ENCODE measurements around the gene NAPSA.
"Not testable (repeated sequence)": the region's sequence is repeated elsewhere in the genome, so short reads cannot be mapped to it uniquely, and the experiment has no call there.

The NAPSA gene

GRCh38 chr19:50334741-50335421 lies 30.6 kb downstream of the NAPSA start:
- Histone ChIP-seq H3K4me3 (ENCODE audit: extremely low read depth, insufficient read depth, low read length, poor library complexity, severe bottlenecking) (no peak overlapping the region), H3K27ac (ENCODE audit: low read depth, low read length, severe bottlenecking) (no peak overlapping the region), H3K36me3 (ENCODE audit: control insufficient read depth, insufficient read depth, low read length) (no peaks in the 10 kb centered on the region), H3K9me3 (ENCODE audit: control insufficient read depth, low read length) (peaks cover 9% of the 10 kb centered on the region), H3K4me1 (ENCODE audit: control insufficient read depth, insufficient read depth, low read length, poor library complexity, severe bottlenecking) (no peaks in the 10 kb centered on the region)
- 87 to 88% methylated on average over 6 to 8 of the region's 12 CpGs for WGBS, 2 experiments (ENCODE audit: insufficient coverage in 2 of 2)

- 33 to 45% methylated on average over 37 to 51 of the region's 54 CpGs for WGBS, 2 experiments (ENCODE audit: insufficient coverage in 2 of 2)
- Histone ChIP-seq H3K27ac (ENCODE audit: low read depth, low read length, severe bottlenecking) (peak overlapping the region; percentile 96), H3K9me3 (ENCODE audit: control insufficient read depth, low read length) (peaks cover 12% of the 10 kb centered on the region), H3K36me3 (ENCODE audit: control insufficient read depth, insufficient read depth, low read length) (no peaks in the 10 kb centered on the region), H3K4me3 (ENCODE audit: extremely low read depth, insufficient read depth, low read length, poor library complexity, severe bottlenecking) (peak overlapping the region; percentile 47), H3K4me1 (ENCODE audit: control insufficient read depth, insufficient read depth, low read length, poor library complexity, severe bottlenecking) (no peaks in the 10 kb centered on the region)
These were observed 31.5 kb downstream of the NAPSA start for GRCh38 chr19:50333737-50334617.

- H3K36me3 ChIP-seq (ENCODE audit: control insufficient read depth, insufficient read depth, low read length): no peaks in the 10 kb centered on the region
- H3K9me3 ChIP-seq (ENCODE audit: control insufficient read depth, low read length): peaks cover 12% of the 10 kb centered on the region
- H3K27ac ChIP-seq (ENCODE audit: low read depth, low read length, severe bottlenecking): peak overlapping the region; percentile 96
- WGBS, 2 experiments (ENCODE audit: insufficient coverage in 2 of 2): 20 to 32% methylated on average over 24 to 28 of the region's 34 CpGs
- H3K4me1 ChIP-seq (ENCODE audit: control insufficient read depth, insufficient read depth, low read length, poor library complexity, severe bottlenecking): no peaks in the 10 kb centered on the region
- H3K4me3 ChIP-seq (ENCODE audit: extremely low read depth, insufficient read depth, low read length, poor library complexity, severe bottlenecking): peak overlapping the region; percentile 47
These were observed 32.2 kb downstream of the NAPSA start for GRCh38 chr19:50333235-50333736.

GRCh38 chr19:50332244-50333038 lies 33.0 kb downstream of the NAPSA start:
- H3K4me1 ChIP-seq (ENCODE audit: control insufficient read depth, insufficient read depth, low read length, poor library complexity, severe bottlenecking): no peaks in the 10 kb centered on the region
- peaks cover 12% of the 10 kb centered on the region for H3K9me3 ChIP-seq (ENCODE audit: control insufficient read depth, low read length)
- peak overlapping the region; percentile 47 for H3K4me3 ChIP-seq (ENCODE audit: extremely low read depth, insufficient read depth, low read length, poor library complexity, severe bottlenecking)
- WGBS, 2 experiments (ENCODE audit: insufficient coverage in 2 of 2): 33 to 41% methylated on average over 10 to 14 of the region's 20 CpGs
- H3K36me3 ChIP-seq (ENCODE audit: control insufficient read depth, insufficient read depth, low read length): no peaks in the 10 kb centered on the region
- peak overlapping the region; percentile 96 for H3K27ac ChIP-seq (ENCODE audit: low read depth, low read length, severe bottlenecking)

- Histone ChIP-seq H3K9me3 (ENCODE audit: control insufficient read depth, low read length) (peaks cover 12% of the 10 kb centered on the region), H3K27ac (ENCODE audit: low read depth, low read length, severe bottlenecking) (peak overlapping the region; percentile 96), H3K36me3 (ENCODE audit: control insufficient read depth, insufficient read depth, low read length) (no peaks in the 10 kb centered on the region), H3K4me1 (ENCODE audit: control insufficient read depth, insufficient read depth, low read length, poor library complexity, severe bottlenecking) (no peaks in the 10 kb centered on the region), H3K4me3 (ENCODE audit: extremely low read depth, insufficient read depth, low read length, poor library complexity, severe bottlenecking) (peak overlapping the region; percentile 47)
- WGBS, 2 experiments (ENCODE audit: insufficient coverage in 2 of 2): no CpG with 5 or more reads among the region's 2 CpGs
These were observed 33.5 kb downstream of the NAPSA start for GRCh38 chr19:50331994-50332243.

- H3K4me3 ChIP-seq (ENCODE audit: extremely low read depth, insufficient read depth, low read length, poor library complexity, severe bottlenecking): peak overlapping the region; percentile 47
- peak overlapping the region; percentile 96 for H3K27ac ChIP-seq (ENCODE audit: low read depth, low read length, severe bottlenecking)
- H3K9me3 ChIP-seq (ENCODE audit: control insufficient read depth, low read length): peaks cover 12% of the 10 kb centered on the region
- WGBS, 2 experiments (ENCODE audit: insufficient coverage in 2 of 2): 29 to 32% methylated on average over 7 to 8 of the region's 10 CpGs
- peaks cover under 1% of the 10 kb centered on the region for H3K4me1 ChIP-seq (ENCODE audit: control insufficient read depth, insufficient read depth, low read length, poor library complexity, severe bottlenecking)
- H3K36me3 ChIP-seq (ENCODE audit: control insufficient read depth, insufficient read depth, low read length): no peaks in the 10 kb centered on the region
These were observed 34.0 kb downstream of the NAPSA start for GRCh38 chr19:50331221-50331993.

- Histone ChIP-seq H3K27ac (ENCODE audit: low read depth, low read length, severe bottlenecking) (peak overlapping the region; percentile 72), H3K4me3 (ENCODE audit: extremely low read depth, insufficient read depth, low read length, poor library complexity, severe bottlenecking) (peak overlapping the region; percentile 40)
- WGBS, 2 experiments (ENCODE audit: insufficient coverage in 2 of 2): 19 to 22% methylated on average over 33 to 46 of the region's 48 CpGs
These were observed 34.9 kb downstream of the NAPSA start for GRCh38 chr19:50330365-50331078.

GRCh38 chr19:50329926-50330294 lies 35.5 kb downstream of the NAPSA start:
- peak overlapping the region; percentile 71 for H3K27ac ChIP-seq (ENCODE audit: low read depth, low read length, severe bottlenecking)
- H3K9me3 ChIP-seq (ENCODE audit: control insufficient read depth, low read length); H3K36me3 ChIP-seq (ENCODE audit: control insufficient read depth, insufficient read depth, low read length); H3K4me1 ChIP-seq (ENCODE audit: control insufficient read depth, insufficient read depth, low read length, poor library complexity, severe bottlenecking): not testable (repeated sequence)
- H3K4me3 ChIP-seq (ENCODE audit: extremely low read depth, insufficient read depth, low read length, poor library complexity, severe bottlenecking): peak overlapping the region; percentile 40
- 46 to 48% methylated on average over 16 to 17 of the region's 18 CpGs for WGBS, 2 experiments (ENCODE audit: insufficient coverage in 2 of 2)

More at GRCh38 chr19:50330365-50331078, 34.9 kb downstream of the NAPSA start:
- Histone ChIP-seq H3K9me3 (ENCODE audit: control insufficient read depth, low read length) (peaks cover 12% of the 10 kb centered on the region), H3K4me1 (ENCODE audit: control insufficient read depth, insufficient read depth, low read length, poor library complexity, severe bottlenecking) (peaks cover 2% of the 10 kb centered on the region), H3K36me3 (ENCODE audit: control insufficient read depth, insufficient read depth, low read length) (no peaks in the 10 kb centered on the region)

- 25 to 28% methylated on average over 28 to 39 of the region's 43 CpGs for WGBS, 2 experiments (ENCODE audit: insufficient coverage in 2 of 2)
- Histone ChIP-seq H3K27ac (ENCODE audit: low read depth, low read length, severe bottlenecking) (peak within 1 kb of the TSS; percentile 72), H3K4me3 (ENCODE audit: extremely low read depth, insufficient read depth, low read length, poor library complexity, severe bottlenecking) (peak within 1 kb of the TSS; percentile 40), H3K4me1 (ENCODE audit: control insufficient read depth, insufficient read depth, low read length, poor library complexity, severe bottlenecking) (peaks cover 2% of the 10 kb centered on the region), H3K9me3 (ENCODE audit: control insufficient read depth, low read length) (peaks cover 7% of the 10 kb centered on the region), H3K36me3 (ENCODE audit: control insufficient read depth, insufficient read depth, low read length) (no peaks in the 10 kb centered on the region)
These were observed 36.1 kb downstream of the NAPSA start, which contains the start of gene KCNC3 for GRCh38 chr19:50329146-50329925. KCNC3 (minus strand) TSS chr19:50329377; CDS start chr19:50329082, 295 bp downstream.

All from mesodermal cell (in vitro differentiated cells).